ENCODE results near the gene C18orf54. TPM values are rescaled to one million over a fixed set of nuclear protein-coding genes. Genes with fewer than 3 reads are reported as not detected.

Gene C18orf54
- total RNA-seq, 1 donor from 2014 or later = 3.9 TPM

GRCh38 chr18:54387631-54388030, 29.9 kb downstream of the C18orf54 start:
- DNase-seq (no peak), ATAC-seq (no peak)
- TF ChIP-seq CTCF (IDR thresholded peaks at IDR 0.05) = no peak
- H3K27me3 ChIP-seq (ENCODE audit: low read depth) = no peaks in the 10 kb centered on the region
- H3K36me3 ChIP-seq = no peaks in the 10 kb centered on the region
- H3K9me3 ChIP-seq = no peaks in the 10 kb centered on the region
- H3K27ac ChIP-seq = no peak overlapping the region
- no peak overlapping the region for H3K4me3 ChIP-seq
- H3K4me1 ChIP-seq = no peaks in the 10 kb centered on the region
- intact Hi-C loops (cut with DNase I) = no loop called here

GRCh38 chr18:54388203-54389142, 30.8 kb downstream of the C18orf54 start:
- no peak overlapping the region for H3K27ac ChIP-seq
- no peak for TF ChIP-seq CTCF (IDR thresholded peaks at IDR 0.05)
- no peak overlapping the region for H3K4me3 ChIP-seq
- ATAC-seq (peak in 1 of 2 donors; percentile 62), DNase-seq (no peak)
- H3K4me1 ChIP-seq = no peaks in the 10 kb centered on the region
- H3K27me3 ChIP-seq (ENCODE audit: low read depth) = no peaks in the 10 kb centered on the region
- H3K36me3 ChIP-seq = no peaks in the 10 kb centered on the region
- no peaks in the 10 kb centered on the region for H3K9me3 ChIP-seq
- intact Hi-C loops (cut with DNase I) = no loop called here

- intact Hi-C loops (cut with DNase I) = no loop called here
- no peak for TF ChIP-seq CTCF (IDR thresholded peaks at IDR 0.05)
- H3K4me3 ChIP-seq = no peak overlapping the region
- H3K27me3 ChIP-seq (ENCODE audit: low read depth) = no peaks in the 10 kb centered on the region
- no peaks in the 10 kb centered on the region for H3K9me3 ChIP-seq
- no peak overlapping the region for H3K27ac ChIP-seq
- H3K4me1 ChIP-seq = no peaks in the 10 kb centered on the region
- DNase-seq (no peak), ATAC-seq (no peak)
- no peaks in the 10 kb centered on the region for H3K36me3 ChIP-seq
Observed at GRCh38 chr18:54389143-54389505, 31.4 kb downstream of the C18orf54 start.

GRCh38 chr18:54390838-54391237, 33.1 kb downstream of the C18orf54 start:
- no peak for ATAC-seq
- Histone ChIP-seq H3K4me3 (no peak overlapping the region), H3K4me1 (no peaks in the 10 kb centered on the region), H3K9me3 (no peaks in the 10 kb centered on the region), H3K27me3 (ENCODE audit: low read depth) (no peaks in the 10 kb centered on the region), H3K27ac (no peak overlapping the region), H3K36me3 (no peaks in the 10 kb centered on the region)
- DNase-seq = no peak
- TF ChIP-seq CTCF (IDR thresholded peaks at IDR 0.05) = no peak
- intact Hi-C loops (cut with DNase I) = no loop called here

GRCh38 chr18:54392543-54393023, 34.9 kb downstream of the C18orf54 start:
- peak; percentile 73 for TF ChIP-seq CTCF (IDR thresholded peaks at IDR 0.05)
- H3K36me3 ChIP-seq = no peaks in the 10 kb centered on the region
- H3K27me3 ChIP-seq (ENCODE audit: low read depth) = no peaks in the 10 kb centered on the region
- no peak overlapping the region for H3K27ac ChIP-seq
- H3K4me1 ChIP-seq = no peaks in the 10 kb centered on the region
- H3K9me3 ChIP-seq = no peaks in the 10 kb centered on the region
- no peak for DNase-seq
- H3K4me3 ChIP-seq = no peak overlapping the region
- intact Hi-C loops (cut with DNase I) = no loop called here
- ATAC-seq = peak; percentile 68 to 71

All from lower lobe of right lung (tissue), 2 donors.